H1 (cell line): ENCODE data around the gene CHST11. TPM values are rescaled to one million over a fixed set of nuclear protein-coding genes. Genes with fewer than 3 reads are reported as not detected.

ENCODE experiments used
- CTCF ChIA-PET: fragments of 300-600 bp; sonication (Branson Sonifier 250); formaldehyde crosslinking; loops from one replicate; lab custom pipeline; 2021; ENCODE audit not compliant: partially characterized antibody; lab: Charles Lee
- POLR2A ChIA-PET: fragments of 300-600 bp; sonication (Branson Sonifier 250); formaldehyde crosslinking; loops from one replicate; lab custom pipeline; 2021; ENCODE audit warnings: inconsistent platforms; ENCODE audit not compliant: partially characterized antibody; lab: Charles Lee
- DNase-seq, 2 experiments: peaks; one replicate each; pipeline versions ENCODE4 v3.0.0 to v3.0.0-alpha.2; 2010 to 2022; ENCODE audit warnings: low spot score in 2 of 2, low read depth in 1 of 2, mixed read lengths in 1 of 2
- FAIRE-seq: peaks from 2 replicates; lab custom pipeline; 2011; peaks lifted over from hg19 to GRCh38; lab: Jason Lieb, UNC
- H2AFZ ChIP-seq: 2 replicates; pipeline ENCODE4 v1.8.1; 2012; ENCODE audit warnings: low read length, inconsistent platforms
- H2AK5ac ChIP-seq: 2 replicates; pipeline ENCODE4 v1.6.1; 2013; ENCODE audit warnings: low read depth, low read length
- H2BK120ac ChIP-seq: replicated peaks from 2 replicates; pipeline ENCODE3; 2013; ENCODE audit warnings: low read depth, low read length, inconsistent platforms
- H2BK12ac ChIP-seq: 2 replicates; pipeline ENCODE4 v1.6.1; 2013; ENCODE audit warnings: low read depth, low read length
- H2BK15ac ChIP-seq: 2 replicates; pipeline ENCODE4 v1.6.1; 2013; ENCODE audit warnings: low read length
- H2BK20ac ChIP-seq: 2 replicates; pipeline ENCODE4 v1.6.1; 2013; ENCODE audit warnings: low read length
- H2BK5ac ChIP-seq: 2 replicates; pipeline ENCODE4 v1.6.1; 2013; ENCODE audit warnings: low read depth, low read length
- H3K14ac ChIP-seq: 2 replicates; pipeline ENCODE4 v1.6.1; 2013; ENCODE audit warnings: inconsistent platforms; ENCODE audit not compliant: insufficient read length
- H3K18ac ChIP-seq: 2 replicates; pipeline ENCODE4 v1.6.1; 2013; ENCODE audit warnings: low read length; ENCODE audit errors: extremely low read depth
- H3K23ac ChIP-seq: 2 replicates; pipeline ENCODE4 v1.6.1; 2013; ENCODE audit warnings: inconsistent platforms; ENCODE audit not compliant: insufficient read length
- H3K23me2 ChIP-seq: 2 replicates; pipeline ENCODE4 v1.6.1; 2013; ENCODE audit warnings: low read depth, low read length
- H3K27ac ChIP-seq: 2 replicates; pipeline ENCODE4 v1.6.1; 2011; ENCODE audit warnings: low read depth, low read length, inconsistent platforms
- H3K27me3 ChIP-seq, 4 experiments: replicated peaks in 1 of 4; 1 replicate in 1 of 4; 2 replicates in 3 of 4; pipeline versions ENCODE4 v1.6.1 to v1.8.1; 2011 to 2013; ENCODE audit warnings: low read length in 3 of 4, mild to moderate bottlenecking in 3 of 4, inconsistent platforms in 2 of 4, mixed read lengths in 2 of 4, moderate library complexity in 1 of 4; ENCODE audit not compliant: control insufficient read depth in 3 of 4, insufficient read depth in 3 of 4; ENCODE audit errors: extremely low read depth in 1 of 4
- H3K36me3 ChIP-seq, 4 experiments: 2 replicates each; pipeline versions ENCODE4 v1.6.1 to v1.8.1; 2011 to 2013; ENCODE audit warnings: mild to moderate bottlenecking in 4 of 4, low read length in 3 of 4, moderate library complexity in 2 of 4, control low read depth in 1 of 4, inconsistent platforms in 1 of 4; ENCODE audit not compliant: insufficient read depth in 4 of 4, control insufficient read depth in 2 of 4
- H3K4ac ChIP-seq: replicated peaks from 2 replicates; pipeline ENCODE3; 2013; ENCODE audit warnings: low read length, low read depth, mixed read lengths, inconsistent platforms; ENCODE audit not compliant: insufficient read length
- H3K4me1 ChIP-seq, 4 experiments: replicated peaks in 1 of 4; 1 replicate in 1 of 4; 2 replicates in 3 of 4; pipeline versions ENCODE4 v1.6.1 to v1.8.1; 2011 to 2013; ENCODE audit warnings: low read length in 3 of 4, inconsistent platforms in 2 of 4, mixed read lengths in 1 of 4; ENCODE audit not compliant: insufficient read depth in 4 of 4, control insufficient read depth in 3 of 4
- H3K4me2 ChIP-seq, 2 experiments: 2 replicates each; pipeline versions ENCODE4 v1.6.1 to v1.8.1; 2011 to 2013; ENCODE audit warnings: low read depth in 2 of 2, low read length in 2 of 2, control low read depth in 1 of 2, inconsistent platforms in 1 of 2, mild to moderate bottlenecking in 1 of 2; ENCODE audit not compliant: insufficient read depth in 1 of 2
- H3K4me3 ChIP-seq, 4 experiments: fragments of 200-600, 300-600 bp in 1 of 4; sonication (generic), shearing (Covaris generic), sonication (Bioruptor Twin) in 1 of 4; 2 replicates each; pipeline versions ENCODE4 v1.5.1 to v1.8.1; 2011 to 2016; ENCODE audit warnings: low read length in 4 of 4, low read depth in 3 of 4, control low read depth in 2 of 4, inconsistent platforms in 2 of 4, mild to moderate bottlenecking in 2 of 4, mixed read lengths in 1 of 4, moderate library complexity in 1 of 4; ENCODE audit not compliant: insufficient read depth in 2 of 4; ENCODE audit errors: extremely low read depth in 1 of 4
- H3K56ac ChIP-seq: replicated peaks from 2 replicates; pipeline ENCODE3; 2013; ENCODE audit warnings: low read depth, mild to moderate bottlenecking, mixed read lengths, low read length, inconsistent platforms; ENCODE audit not compliant: insufficient read length
- H3K79me1 ChIP-seq: 2 replicates; pipeline ENCODE4 v1.6.1; 2013; ENCODE audit warnings: low read depth, low read length, control low read depth
- H3K79me2 ChIP-seq, 2 experiments: 2 replicates each; pipeline versions ENCODE4 v1.6.1 to v1.8.1; 2012 to 2013; ENCODE audit warnings: low read length in 2 of 2, mild to moderate bottlenecking in 2 of 2, inconsistent platforms in 1 of 2; ENCODE audit not compliant: insufficient read depth in 2 of 2, control insufficient read depth in 1 of 2
- H3K9ac ChIP-seq, 4 experiments: replicated peaks in 1 of 4; 1 replicate in 1 of 4; 2 replicates in 3 of 4; pipeline versions ENCODE4 v1.6.1 to v1.8.1; 2011 to 2013; ENCODE audit warnings: low read depth in 3 of 4, low read length in 3 of 4, control low read depth in 2 of 4, mild to moderate bottlenecking in 2 of 4, moderate library complexity in 2 of 4, inconsistent platforms in 1 of 4; ENCODE audit errors: extremely low read depth in 1 of 4
- H3K9me3 ChIP-seq, 2 experiments: 2 replicates each; pipeline versions ENCODE4 v1.6.1 to v1.8.1; 2012 to 2013; ENCODE audit warnings: mild to moderate bottlenecking in 2 of 2, moderate library complexity in 2 of 2, control low read depth in 1 of 2, inconsistent platforms in 1 of 2, low read depth in 1 of 2, low read length in 1 of 2, mixed read lengths in 1 of 2; ENCODE audit not compliant: insufficient read depth in 2 of 2
- H4K20me1 ChIP-seq, 2 experiments: replicated peaks in 1 of 2; 2 replicates each; pipeline versions ENCODE3 to v1.8.1; 2011 to 2013; ENCODE audit warnings: inconsistent platforms in 2 of 2, low read length in 2 of 2, mild to moderate bottlenecking in 1 of 2; ENCODE audit not compliant: insufficient read depth in 2 of 2, control insufficient read depth in 1 of 2
- H4K5ac ChIP-seq: 2 replicates; pipeline ENCODE4 v1.6.1; 2013; ENCODE audit warnings: low read length, low read depth, mixed read lengths, inconsistent platforms; ENCODE audit not compliant: insufficient read length
- H4K8ac ChIP-seq: 2 replicates; pipeline ENCODE4 v1.8.0; 2013; ENCODE audit warnings: mild to moderate bottlenecking, moderate library complexity, low read length, inconsistent platforms; ENCODE audit not compliant: insufficient read depth; ENCODE audit errors: extremely low read depth
- H4K91ac ChIP-seq: replicated peaks from 2 replicates; pipeline ENCODE3; 2013; ENCODE audit warnings: low read length, mixed read lengths, inconsistent platforms; ENCODE audit not compliant: insufficient read length
- CEBPB ChIP-seq: IDR thresholded peaks from 2 replicates; pipeline ENCODE4 v1.6.1; 2012; ENCODE audit warnings: low read depth, low read length
- POU5F1 ChIP-seq: IDR thresholded peaks from 2 replicates; pipeline ENCODE4 v1.6.1; 2011; ENCODE audit warnings: low read depth, mild to moderate bottlenecking, low read length, moderate library complexity
- SAP30 ChIP-seq: fragments of 300-600 bp; sonication (generic); IDR thresholded peaks from 2 replicates; pipeline ENCODE4 v1.7.1; 2012; ENCODE audit warnings: low read length, moderate library complexity, mild to moderate bottlenecking, inconsistent platforms; ENCODE audit not compliant: insufficient read depth, insufficient replicate concordance
- TCF12 ChIP-seq: IDR thresholded peaks from 2 replicates; pipeline ENCODE4 v1.6.1; 2011; ENCODE audit warnings: low read depth, mild to moderate bottlenecking, low read length
- TEAD4 ChIP-seq: IDR thresholded peaks from 2 replicates; pipeline ENCODE4 v1.6.1; 2012; ENCODE audit warnings: low read depth, low read length, inconsistent platforms, mixed read lengths
- WGBS, 2 experiments: shearing (Covaris generic) in 1 of 2; methylation state at CpG; one replicate each; pipeline versions ENCODE4 v1.1.6 to v1.1.7; 2013 to 2015; ENCODE audit warnings: low lambda C conversion rate in 2 of 2, mixed read lengths in 2 of 2, inconsistent platforms in 1 of 2, low coverage in 1 of 2, missing lambda C conversion rate in 1 of 2; ENCODE audit not compliant: insufficient replicate concordance in 2 of 2, insufficient coverage in 1 of 2, insufficient read length in 1 of 2; ENCODE audit errors: extremely low coverage in 1 of 2, missing lambda C conversion rate in 1 of 2; 5-methylcytosine and 5-hydroxymethylcytosine counted together
- polyA plus RNA-seq, 7 experiments: library from polyadenylated mRNA; depleted of rRNA in 3 of 7; stranded (reverse) in 5 of 7; unstranded in 2 of 7; fragments of >200 nt in 5 of 7; fragments of 200-250 nt in 2 of 7; gene quantifications; 1 replicate in 5 of 7; 2 replicates in 1 of 7; 4 replicates in 1 of 7; pipeline versions ENCODE4 v1.2.1 to v1.2.3, GENCODE V29; 2011 to 2013; ENCODE audit warnings: missing spikeins in 2 of 7, mixed read lengths in 2 of 7
- total RNA-seq: library from RNA; stranded (reverse); fragmentation: NEBNext Ultra II Directional; extraction: Animal tissue kit (Norgen Biotek cat#: 25700); gene quantifications from 2 replicates; pipeline ENCODE4 v1.2.1, GENCODE V29; 2021

CHST11 gene
- total and polyA plus RNA-seq, 2 of the 8 experiments (the other 6 are each of a cell fraction or from before 2014, with no cell fraction given): 14.4 to 20.8 TPM

GRCh38 chr12:104576187-104576778, 119.5 kb downstream of the CHST11 start:
- no peaks in the 10 kb centered on the region for H3K9me3 ChIP-seq
- no peak overlapping the region for H4K8ac ChIP-seq
- TF ChIP-seq SAP30: no peak
- TF ChIP-seq CEBPB: no peak
- no peak for TF ChIP-seq POU5F1
- TF ChIP-seq TCF12: no peak
- no peak for TF ChIP-seq TEAD4
- TF ChIP-seq, all 59 proteins: peak for 0
- Histone ChIP-seq H3K23me2 (no peaks in the 10 kb centered on the region), H2BK15ac (no peak overlapping the region), H3K27ac (no peak overlapping the region), H3K27me3 (no peaks in the 10 kb centered on the region), H2BK20ac (no peak overlapping the region), H3K79me2 (no peaks in the 10 kb centered on the region), H3K23ac (no peak overlapping the region), H2BK5ac (no peak overlapping the region), H4K5ac (no peak overlapping the region), H2BK12ac (no peak overlapping the region), H3K4ac (no peak overlapping the region), H3K56ac (no peak overlapping the region), H3K4me2 (no peak overlapping the region), H3K79me1 (no peaks in the 10 kb centered on the region), H2AFZ (no peak overlapping the region), H3K36me3 (no peaks in the 10 kb centered on the region), H3K4me1 (no peaks in the 10 kb centered on the region), H3K14ac (no peak overlapping the region), H3K18ac (no peak overlapping the region), H4K20me1 (no peaks in the 10 kb centered on the region), H2AK5ac (no peak overlapping the region), H2BK120ac (no peak overlapping the region), H4K91ac (no peak overlapping the region), H3K4me3 (no peak overlapping the region), H3K9ac (no peak overlapping the region)
- 91% methylated on average over 6 of the region's 6 CpGs; no CpG with 5 or more reads in 1 of the 2 experiments for WGBS, 2 experiments
- FAIRE-seq (no peak), DNase-seq (no peak)
- ChIA-PET POLR2A (no interaction called here), CTCF (interaction anchor here (0.6 to 1.7 kb wide), 2 partner anchors 18 to 358 kb away, joined by 3 to 6 read pairs; no protein-coding TSS in a partner anchor)
